ENCODE data around the gene PAQR7.

- TF ChIP-seq, protein P1, sequence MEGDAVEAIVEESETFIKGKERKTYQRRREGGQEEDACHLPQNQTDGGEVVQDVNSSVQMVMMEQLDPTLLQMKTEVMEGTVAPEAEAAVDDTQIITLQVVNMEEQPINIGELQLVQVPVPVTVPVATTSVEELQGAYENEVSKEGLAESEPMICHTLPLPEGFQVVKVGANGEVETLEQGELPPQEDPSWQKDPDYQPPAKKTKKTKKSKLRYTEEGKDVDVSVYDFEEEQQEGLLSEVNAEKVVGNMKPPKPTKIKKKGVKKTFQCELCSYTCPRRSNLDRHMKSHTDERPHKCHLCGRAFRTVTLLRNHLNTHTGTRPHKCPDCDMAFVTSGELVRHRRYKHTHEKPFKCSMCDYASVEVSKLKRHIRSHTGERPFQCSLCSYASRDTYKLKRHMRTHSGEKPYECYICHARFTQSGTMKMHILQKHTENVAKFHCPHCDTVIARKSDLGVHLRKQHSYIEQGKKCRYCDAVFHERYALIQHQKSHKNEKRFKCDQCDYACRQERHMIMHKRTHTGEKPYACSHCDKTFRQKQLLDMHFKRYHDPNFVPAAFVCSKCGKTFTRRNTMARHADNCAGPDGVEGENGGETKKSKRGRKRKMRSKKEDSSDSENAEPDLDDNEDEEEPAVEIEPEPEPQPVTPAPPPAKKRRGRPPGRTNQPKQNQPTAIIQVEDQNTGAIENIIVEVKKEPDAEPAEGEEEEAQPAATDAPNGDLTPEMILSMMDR (IDR thresholded peaks at IDR 0.05), result no peak
- no peak for TF ChIP-seq ZFX (IDR thresholded peaks at IDR 0.05; ENCODE audit: borderline replicate concordance)
Measured at GRCh38 chr1:25877155-25877554, 1.6 kb upstream of the PAQR7 start.
